Renal pelvis (tissue), 4 donors: ENCODE data around the gene AUTS2. TPM values are rescaled to one million over a fixed set of nuclear protein-coding genes. Genes with fewer than 3 reads are reported as not detected.

Source experiments
- DNase-seq: peaks from one replicate; pipeline ENCODE4 v3.0.0-alpha.2; 2013
- polyA plus RNA-seq, 3 donors: library from polyadenylated mRNA; unstranded; fragments of 120-200 nt; gene quantifications; one replicate each; pipeline ENCODE4 v1.2.1, GENCODE V29; 2013; ENCODE audit not compliant: insufficient read length in 3 of 3

Gene AUTS2
- polyA plus RNA-seq, 3 donors = 85.8 to 114 (median 86.6) TPM

DNA sequence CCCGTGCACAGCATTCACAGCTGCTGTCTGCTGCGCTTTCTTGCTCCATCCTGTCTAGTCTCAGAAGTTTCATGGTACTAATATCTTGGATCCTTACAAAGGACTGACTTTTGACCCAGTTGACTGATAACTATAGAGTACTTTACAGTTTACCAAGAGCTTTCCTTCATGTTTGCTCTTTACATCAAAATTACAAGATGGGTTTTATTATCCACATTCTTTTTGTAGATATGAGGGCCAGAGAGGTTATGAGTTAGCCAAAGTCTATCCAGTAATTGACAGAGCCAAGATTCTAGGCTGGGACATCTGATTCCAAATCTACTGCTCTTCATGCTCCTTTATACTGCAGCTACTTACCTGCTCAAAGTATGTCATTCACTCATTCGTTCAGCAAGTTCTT, 218.2 kb downstream of the AUTS2 start:
- no peak for DNase-seq

- no peak for DNase-seq
These were observed 218.8 kb downstream of the AUTS2 start for GRCh38 chr7:69817121-69817520.

DNA sequence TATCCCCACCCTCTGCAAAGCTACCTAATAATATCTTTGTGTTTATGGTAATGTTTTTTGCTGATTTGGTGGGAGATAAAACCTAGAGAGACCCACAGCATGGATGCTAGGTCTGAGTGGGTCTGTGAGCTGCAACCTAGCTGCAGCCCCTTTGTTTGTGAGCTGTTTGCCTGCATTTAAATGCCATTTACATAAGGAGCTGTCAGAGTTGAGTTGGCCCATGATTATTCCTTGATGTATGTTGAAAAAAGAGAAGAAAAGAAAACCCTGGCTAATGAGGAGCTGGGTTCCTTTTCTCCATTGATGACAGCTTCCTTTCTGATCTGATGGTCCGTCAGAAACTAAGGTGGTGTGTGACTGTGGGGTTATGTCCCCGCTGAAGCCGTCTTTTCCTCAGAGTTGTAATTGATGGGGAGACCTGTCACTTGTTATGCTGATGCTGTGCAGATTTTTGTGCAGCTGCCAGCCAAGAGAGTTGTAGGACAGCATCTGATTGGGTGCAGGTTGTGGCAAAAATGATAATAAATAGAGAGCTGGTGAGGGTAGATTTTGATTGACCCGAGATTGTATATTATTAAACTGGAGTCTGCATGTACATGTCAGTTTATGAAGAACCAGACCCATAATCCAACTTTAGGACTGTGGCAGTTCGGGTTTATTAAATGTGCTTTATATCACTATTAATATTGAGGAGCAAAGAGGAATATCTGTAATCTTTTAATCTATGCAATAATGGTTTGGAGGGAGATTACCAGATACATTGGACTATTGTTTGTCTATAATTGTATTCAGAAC, 219.8 kb downstream of the AUTS2 start:
- no peak for DNase-seq

- no peak for DNase-seq
These were observed 220.5 kb downstream of the AUTS2 start for GRCh38 chr7:69818636-69819332.

DNA sequence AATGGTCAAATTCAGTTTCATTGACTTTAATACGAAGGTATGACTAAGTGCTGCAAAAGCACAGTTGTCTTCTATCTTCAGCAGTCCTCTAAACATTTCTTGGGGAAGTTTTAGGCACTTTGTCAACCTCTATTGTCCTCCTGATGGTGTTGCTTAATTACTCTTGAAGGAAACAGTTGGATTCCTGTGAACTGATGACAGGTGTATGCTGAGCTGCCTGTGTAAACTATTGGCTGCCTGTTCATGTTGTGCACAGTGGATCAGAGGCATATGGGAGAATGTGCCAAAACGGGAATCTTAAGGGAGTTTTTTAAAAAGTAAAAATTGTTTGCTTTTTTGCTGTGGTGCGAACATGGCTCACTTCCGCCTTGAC, 221.0 kb downstream of the AUTS2 start:
- no peak for DNase-seq

DNA sequence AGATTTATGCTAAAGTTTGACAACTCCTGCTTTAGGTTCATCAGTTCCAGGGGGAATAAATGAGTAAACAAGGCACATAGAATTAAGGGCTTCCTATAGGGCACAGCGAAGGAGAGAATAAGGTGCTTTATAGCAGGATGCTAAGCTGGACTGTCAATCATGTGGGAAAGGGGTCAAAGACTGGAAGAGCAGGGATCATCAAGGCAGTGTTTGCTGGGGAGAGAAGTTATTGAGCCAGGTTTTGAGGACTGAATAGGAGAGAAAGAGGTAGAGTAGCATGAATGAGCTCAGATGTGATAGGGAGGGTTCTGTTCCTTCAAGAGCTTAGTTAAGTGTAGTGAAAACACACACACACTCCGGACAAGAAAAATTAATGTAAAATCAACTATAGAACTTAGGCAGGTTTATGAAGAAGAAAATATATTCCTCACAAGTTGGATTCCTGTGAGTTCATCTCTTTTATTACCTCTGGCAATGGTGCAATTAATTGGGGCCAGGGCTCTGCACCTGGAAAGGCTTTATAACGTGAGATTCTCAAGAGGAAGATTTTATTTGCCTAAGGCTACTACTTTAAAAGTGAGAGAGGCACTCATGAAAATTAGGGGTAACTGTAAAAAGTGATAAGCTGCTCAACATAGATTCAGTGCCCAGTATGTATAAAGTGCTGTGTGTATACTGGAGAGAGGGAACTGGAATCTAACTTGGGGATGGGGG, 222.4 kb downstream of the AUTS2 start:
- no peak for DNase-seq

DNA sequence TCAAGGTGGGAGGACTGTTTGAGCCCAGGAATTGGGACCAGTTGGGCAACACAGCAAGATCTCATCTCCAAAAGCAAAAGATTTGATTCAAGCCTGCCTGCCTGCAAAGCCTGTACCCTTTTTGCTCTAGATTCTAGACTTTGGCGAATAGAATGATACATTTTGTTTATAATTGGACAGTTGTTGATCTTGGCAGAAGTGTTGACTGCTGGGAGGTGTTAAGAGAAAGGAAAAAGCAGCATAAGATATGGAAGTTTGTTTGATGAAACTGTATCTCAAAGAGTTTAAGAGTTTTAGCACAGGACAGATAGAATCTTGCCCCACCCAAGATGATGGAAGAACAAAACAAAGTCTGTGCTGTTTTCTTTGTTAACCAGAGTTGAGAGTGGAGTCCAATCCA, 224.1 kb downstream of the AUTS2 start:
- no peak for DNase-seq

DNA sequence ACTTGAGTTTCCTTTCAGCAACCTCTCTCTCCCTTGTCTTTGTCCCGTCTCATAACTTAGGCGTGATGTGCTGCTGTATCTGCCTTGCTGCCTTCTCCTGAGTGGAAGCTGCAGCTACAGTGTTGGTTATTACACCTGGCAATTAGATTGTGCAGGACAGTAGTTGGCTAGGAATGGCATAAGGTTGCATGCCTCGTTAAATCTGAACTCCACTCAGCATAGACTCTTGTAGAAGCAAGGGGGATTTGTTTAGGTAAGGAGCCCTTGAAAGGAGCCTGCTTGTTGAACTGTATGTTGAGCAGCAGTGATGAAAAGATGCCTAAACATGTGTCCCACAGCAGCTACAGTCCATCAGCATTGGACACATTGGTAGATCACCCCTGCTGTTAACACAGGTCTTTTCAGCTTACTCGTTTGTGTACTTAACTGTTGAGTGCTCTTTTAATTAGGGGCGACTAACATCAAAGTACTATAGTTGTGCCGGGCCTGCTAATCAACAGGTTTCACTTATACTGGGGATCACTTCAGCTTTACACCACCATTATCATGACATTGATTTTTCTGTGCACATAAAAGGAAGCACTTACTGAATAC, 225.0 kb downstream of the AUTS2 start:
- DNase-seq = peak; percentile 54

DNA sequence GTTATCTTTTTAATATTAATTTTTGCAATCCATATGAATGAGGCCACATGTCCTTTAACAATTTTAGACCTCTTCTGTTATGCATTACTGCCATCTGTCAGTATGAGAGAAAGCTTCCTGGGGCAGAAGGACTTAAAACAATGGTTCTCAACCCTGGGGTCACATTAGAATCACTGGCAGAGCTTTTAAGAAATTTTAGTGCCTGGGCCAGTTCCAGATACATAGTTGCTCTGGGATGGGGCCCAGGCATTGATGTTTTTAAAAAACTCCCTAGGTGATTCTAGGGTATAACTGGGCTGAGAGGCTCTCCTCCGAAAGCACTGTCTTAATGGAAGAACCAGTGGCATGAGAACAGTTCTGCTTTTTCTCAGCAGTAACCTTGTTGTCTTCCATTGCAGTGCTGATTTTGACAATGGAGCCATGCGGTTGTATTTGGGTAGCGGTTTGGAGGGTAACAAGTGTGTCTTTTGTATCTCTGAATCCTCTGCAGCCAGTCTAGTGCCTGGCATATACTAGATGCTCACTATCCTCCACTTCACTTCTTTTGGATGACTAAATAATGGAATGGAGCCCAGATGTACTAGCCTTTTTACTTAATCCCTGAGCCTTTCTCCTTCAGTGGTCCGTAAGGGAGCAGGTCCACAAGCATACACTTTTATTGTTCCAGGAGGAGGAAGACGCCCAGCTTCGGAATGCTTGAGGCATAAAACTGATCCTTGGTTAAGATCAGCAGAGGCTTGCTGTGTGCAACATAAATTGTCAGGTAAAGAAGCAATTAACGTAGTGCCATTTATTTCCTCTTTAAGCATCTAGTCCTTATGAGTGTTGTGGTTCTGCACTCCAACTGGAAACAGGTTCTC, 227.1 kb downstream of the AUTS2 start:
- no peak for DNase-seq

DNA sequence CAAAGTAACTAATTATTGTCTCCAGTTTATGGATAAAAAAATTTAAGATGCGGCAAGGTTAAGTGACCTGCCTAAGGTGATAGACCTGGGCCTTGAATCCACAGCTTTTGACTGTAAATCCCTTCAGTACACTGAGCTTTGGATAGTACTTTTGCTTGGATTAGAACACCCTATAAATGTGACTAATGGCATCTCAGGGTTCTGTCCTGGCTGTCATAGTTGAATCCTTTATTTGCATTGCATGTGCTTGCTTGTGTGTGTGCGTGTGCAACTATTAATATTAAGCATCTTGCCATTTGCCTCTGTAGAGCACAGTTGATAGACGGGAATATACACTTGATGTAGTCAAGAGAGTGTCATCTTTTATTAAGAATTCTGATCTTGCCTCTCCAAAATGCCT, 228.0 kb downstream of the AUTS2 start:
- DNase-seq = no peak

DNA sequence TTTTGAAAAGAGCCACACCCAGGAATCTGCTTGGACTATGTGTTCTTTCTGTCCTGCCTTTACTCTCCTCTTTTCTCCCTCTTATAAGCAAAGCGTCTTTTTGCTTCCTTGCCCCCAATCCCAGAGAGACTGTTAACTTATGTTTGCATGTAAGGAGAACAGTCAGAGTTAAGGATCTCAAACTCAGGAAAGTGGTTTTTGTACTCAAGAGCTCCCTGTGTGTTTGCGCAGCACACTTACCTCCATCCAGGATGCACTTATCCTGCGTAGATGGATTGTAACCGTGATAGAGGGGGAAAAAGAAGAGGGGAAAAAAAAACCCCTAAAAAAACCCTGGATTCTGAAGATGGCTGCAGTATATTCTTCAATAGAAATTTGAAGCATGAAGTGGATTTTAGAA, 228.9 kb downstream of the AUTS2 start:
- DNase-seq = no peak

DNA sequence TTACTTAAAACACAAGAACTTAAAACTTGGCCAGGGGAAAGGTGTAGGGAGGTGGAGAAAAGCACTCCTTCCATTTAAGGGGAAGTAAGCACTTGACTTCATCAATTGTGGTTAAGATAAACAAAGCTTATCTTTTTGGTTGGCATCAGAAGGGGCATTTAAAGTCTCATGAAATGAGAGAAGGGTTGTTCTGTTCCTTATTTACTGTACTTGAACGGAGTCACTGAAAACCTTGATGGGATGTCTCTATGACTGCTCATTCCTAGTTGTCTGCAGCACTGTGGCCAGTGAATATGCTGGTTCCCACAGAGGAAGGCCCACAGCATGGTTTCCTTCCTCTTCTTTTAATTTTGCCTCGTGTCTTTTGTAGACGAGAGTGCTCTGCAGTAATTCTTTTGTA, 229.3 kb downstream of the AUTS2 start:
- DNase-seq = no peak

- DNase-seq = no peak
These were observed 234.1 kb downstream of the AUTS2 start for GRCh38 chr7:69832356-69832755.

- no peak for DNase-seq
These were observed 235.7 kb downstream of the AUTS2 start for GRCh38 chr7:69833964-69834363.

- no peak for DNase-seq
These were observed 238.4 kb downstream of the AUTS2 start for GRCh38 chr7:69836702-69837101.

DNA sequence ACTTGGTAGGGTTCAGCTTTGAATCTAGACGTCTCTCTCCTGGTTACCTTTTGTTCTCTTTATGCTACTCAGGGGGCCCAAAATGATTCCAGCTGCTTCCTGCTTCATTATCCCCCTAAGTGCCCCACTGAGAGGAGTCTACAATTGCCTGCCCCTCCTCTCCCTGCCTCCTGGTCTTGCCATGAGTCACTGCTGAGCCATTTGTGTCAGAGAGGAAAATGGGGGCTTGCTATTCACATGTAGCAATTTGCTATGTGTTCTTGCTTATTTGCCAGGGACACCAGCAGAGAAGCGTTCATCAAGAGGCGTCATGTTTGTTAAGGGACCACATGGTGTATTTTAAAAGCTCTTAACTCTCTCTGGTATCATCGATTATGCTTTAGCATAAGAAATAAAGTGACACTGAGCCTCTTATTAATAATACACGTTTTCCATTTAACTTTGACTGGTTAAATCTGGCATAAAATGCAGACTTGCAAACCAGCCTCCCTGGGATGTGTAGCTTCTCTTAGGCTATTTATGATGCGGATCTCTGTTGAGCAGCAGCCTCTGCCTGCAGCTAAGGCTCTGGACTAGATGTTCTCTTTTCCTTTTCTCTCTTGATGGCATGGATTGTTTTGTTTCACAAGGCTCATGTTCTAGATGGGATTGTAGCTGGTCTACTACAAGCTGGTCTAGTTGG, 239.3 kb downstream of the AUTS2 start:
- DNase-seq = no peak

GRCh38 chr7:69839782-69840181, 241.5 kb downstream of the AUTS2 start:
- no peak for DNase-seq

GRCh38 chr7:69840248-69840647, 242.0 kb downstream of the AUTS2 start:
- DNase-seq = no peak

DNA sequence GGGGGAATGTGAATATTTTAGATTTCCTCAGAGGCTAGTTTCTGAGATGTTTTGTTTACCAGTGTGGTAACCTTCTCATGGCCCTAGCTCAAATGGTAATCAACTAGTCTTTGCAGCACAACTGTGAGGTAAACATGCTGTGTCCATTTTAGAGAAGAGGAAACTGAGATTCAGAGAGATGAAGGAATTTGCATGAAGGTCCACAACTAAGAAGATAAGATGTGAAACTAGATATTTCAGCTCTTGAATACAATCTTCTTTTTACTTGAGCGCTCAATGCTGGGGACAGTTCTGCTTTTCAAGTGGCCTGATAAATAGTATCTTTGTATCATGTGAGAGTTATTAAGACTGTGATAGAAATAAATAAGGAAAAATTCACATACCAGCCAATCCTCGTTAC, 245.4 kb downstream of the AUTS2 start:
- no peak for DNase-seq

DNA sequence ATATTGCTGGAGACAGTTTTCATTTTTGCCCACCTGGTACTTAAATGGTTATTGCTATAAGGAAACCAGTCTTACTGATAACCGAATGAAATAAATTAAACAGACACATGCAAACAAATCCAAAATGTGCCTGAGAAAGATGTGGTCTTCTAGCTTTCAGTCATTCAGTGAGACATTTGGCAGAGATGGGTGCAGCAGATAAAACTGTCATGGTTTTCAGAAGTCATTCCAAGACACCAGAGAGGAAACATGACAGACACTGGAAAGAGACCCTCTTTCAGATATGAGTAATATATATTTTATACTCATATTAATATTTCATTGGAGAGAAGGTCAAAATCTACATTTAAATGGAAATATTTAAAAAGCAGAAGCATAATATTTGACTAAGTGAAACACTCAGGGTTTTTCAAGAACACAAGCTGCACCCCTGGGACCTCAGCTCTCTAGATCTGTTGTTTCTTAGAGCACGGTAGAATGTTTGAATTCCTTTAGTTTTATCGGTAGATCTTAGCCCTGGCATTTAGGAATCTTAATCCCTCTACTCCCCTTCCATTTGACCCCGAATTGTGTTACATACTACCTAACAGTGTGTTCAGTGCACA, 246.1 kb downstream of the AUTS2 start:
- no peak for DNase-seq
